HepG2 (cell line): ENCODE results near the gene VASN. TPM values are rescaled to one million over a fixed set of nuclear protein-coding genes. Genes with fewer than 3 reads are reported as not detected.

Source experiments
- AGO2 ChIP-seq: fragments of 200-400 bp; formaldehyde crosslinking; optimal IDR thresholded peaks from 2 replicates; pipeline ENCODE3; 2017; ENCODE audit warnings: mild to moderate bottlenecking, low read depth, low read length, moderate library complexity
- ATF7-NPFF ChIP-seq: sonication (generic); formaldehyde crosslinking; IDR thresholded peaks from 2 replicates; pipeline ENCODE4 v1.8.1; 2023; ENCODE audit warnings: mild to moderate bottlenecking, low read depth, missing genetic modification reagents, moderate library complexity
- FOXK2 ChIP-seq: fragments of 450-650 bp; IDR thresholded peaks from 2 replicates; pipeline ENCODE4 v1.6.1; 2016
- HOXA3 ChIP-seq: sonication (generic); formaldehyde crosslinking; IDR thresholded peaks from 2 replicates; pipeline ENCODE4 v1.5.0; 2020; ENCODE audit warnings: missing genetic modification reagents
- JARID2 ChIP-seq: sonication (generic); formaldehyde crosslinking; IDR thresholded peaks from 2 replicates; pipeline ENCODE4 v1.8.1; 2023; ENCODE audit warnings: missing genetic modification reagents, inconsistent platforms; ENCODE audit not compliant: insufficient replicate concordance
- NFKB2 ChIP-seq: sonication (generic); formaldehyde crosslinking; IDR thresholded peaks from 2 replicates; pipeline ENCODE4 v1.4.0; 2020; ENCODE audit warnings: missing genetic modification reagents, borderline replicate concordance
- NR2F6 ChIP-seq, 2 experiments: IDR thresholded peaks; 2 replicates each; pipeline ENCODE4 v1.6.1; 2016; ENCODE audit warnings: antibody characterized with exemption in 1 of 2, mild to moderate bottlenecking in 1 of 2
- POGZ ChIP-seq: sonication (generic); formaldehyde crosslinking; IDR thresholded peaks from 2 replicates; pipeline ENCODE4 v1.4.0; 2020; ENCODE audit warnings: mild to moderate bottlenecking, missing genetic modification reagents
- SIN3A ChIP-seq: IDR thresholded peaks from 2 replicates; pipeline ENCODE4 v1.6.1; 2011; ENCODE audit warnings: low read depth, mild to moderate bottlenecking, control low read depth, low read length, borderline replicate concordance
- SKI ChIP-seq: fragments of 450-650 bp; IDR thresholded peaks from one replicate; pipeline ENCODE4 v1.6.1; 2018; ENCODE audit warnings: mild to moderate bottlenecking; ENCODE audit not compliant: partially characterized antibody
- SRSF4 ChIP-seq: fragments of 200-400 bp; formaldehyde crosslinking; IDR thresholded peaks from one replicate; pipeline ENCODE4 v1.6.1; 2018; ENCODE audit warnings: mild to moderate bottlenecking, low read depth, low read length, moderate library complexity; ENCODE audit not compliant: poor library complexity, severe bottlenecking
- ZNF776 ChIP-seq: sonication (generic); formaldehyde crosslinking; IDR thresholded peaks from 2 replicates; pipeline ENCODE4 v1.4.0; 2020; ENCODE audit warnings: mild to moderate bottlenecking, missing genetic modification reagents
- ZSCAN29 ChIP-seq: sonication (generic); formaldehyde crosslinking; conservative IDR thresholded peaks from 2 replicates; pipeline ENCODE4 v1.4.0; 2020; ENCODE audit warnings: mild to moderate bottlenecking, missing genetic modification reagents
- polyA plus RNA-seq, 8 experiments: library from polyadenylated mRNA; depleted of rRNA in 3 of 8; stranded (reverse) in 7 of 8; unstranded in 1 of 8; fragments of >200 nt; fragmentation: Illumina TruSeq in 4 of 8; extraction: Trizol in 4 of 8; gene quantifications; 2 replicates each; pipeline versions ENCODE4 v1.2.1 to v1.2.3, GENCODE V29; 2011 to 2016; ENCODE audit warnings: low read depth in 4 of 8, missing spikeins in 1 of 8, mixed read lengths in 1 of 8; ENCODE audit not compliant: insufficient read depth in 1 of 8
- total RNA-seq, 5 experiments: library from RNA; depleted of rRNA; stranded (reverse); fragments of >200 nt; fragmentation: Illumina TruSeq; extraction: Trizol; gene quantifications; 2 replicates each; pipeline ENCODE4 v1.2.3, GENCODE V29; 2016; ENCODE audit warnings: low read depth in 1 of 5
- TF ChIP-seq, protein P1 (sequence below): sonication (generic); formaldehyde crosslinking; IDR thresholded peaks from 2 replicates; pipeline ENCODE4 v1.4.0; 2020; ENCODE audit warnings: missing genetic modification reagents
- TF ChIP-seq, protein P2 (sequence below): sonication (generic); formaldehyde crosslinking; IDR thresholded peaks from 2 replicates; pipeline ENCODE4 v1.8.1; 2023; ENCODE audit warnings: mild to moderate bottlenecking, inconsistent platforms, moderate library complexity, missing genetic modification reagents, borderline replicate concordance
- TF ChIP-seq, protein P3 (sequence below): sonication (generic); formaldehyde crosslinking; conservative IDR thresholded peaks from 2 replicates; pipeline ENCODE4 v1.4.0; 2020; ENCODE audit warnings: missing genetic modification reagents
- TF ChIP-seq, protein P4 (sequence below): sonication (generic); formaldehyde crosslinking; IDR thresholded peaks from 2 replicates; pipeline ENCODE4 v1.5.0; 2020; ENCODE audit warnings: mild to moderate bottlenecking, missing genetic modification reagents

Gene VASN
- total and polyA plus RNA-seq, 2 of the 13 experiments (the other 11 are each of a cell fraction or from before 2014, with no cell fraction given): 8.4 to 18.2 TPM

DNA sequence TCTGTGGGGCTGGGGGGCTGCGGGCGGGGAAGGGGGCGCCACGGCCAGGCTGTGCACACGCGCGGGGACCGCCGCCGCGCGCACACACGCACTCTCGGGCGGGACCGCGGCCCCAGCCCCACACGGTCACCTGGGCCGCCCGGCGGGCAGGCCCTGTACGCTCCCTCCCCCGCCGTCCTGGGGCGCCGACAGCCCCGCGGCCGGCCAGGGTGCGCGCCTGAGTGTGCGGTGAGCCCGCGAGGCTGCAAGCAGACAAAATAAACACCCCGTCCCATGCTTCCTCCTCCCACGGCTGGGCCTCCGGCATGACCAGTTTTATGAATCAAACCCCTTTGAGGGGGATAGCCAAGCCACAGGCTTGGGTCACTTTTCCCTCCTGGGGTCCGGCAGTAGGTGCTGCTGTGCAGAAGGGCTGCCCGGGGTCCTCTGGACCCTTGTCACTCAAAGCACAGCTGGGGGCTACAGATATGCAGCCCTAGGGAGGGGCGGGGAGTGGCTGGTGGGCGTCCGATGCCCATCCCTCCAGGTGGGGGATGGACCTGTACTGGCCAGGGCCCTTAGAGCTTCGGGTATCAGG lies 441 bp downstream of the VASN start (continued):
- TF ChIP-seq SRSF4 (no peak), HOXA3 (peak; percentile 1; the same call in 1 of the 2 replicates), ZNF776 (CRISPR knock-in tag) (peak; percentile 19; the same call in 1 of the 2 replicates), SIN3A (0 out of 2 replicates have a peak, but pooled peaks have one; percentile 0), SKI (peak; percentile 10), FOXK2 (no peak), JARID2 (CRISPR knock-in tag) (no peak), AGO2 (peak; percentile 68), POGZ (CRISPR knock-in tag) (0 out of 2 replicates have a peak, but pooled peaks have one; percentile 6), NR2F6 (IDR thresholded peaks at IDR 0.05) (no peak), NR2F6 (CRISPR knock-in tag; IDR thresholded peaks at IDR 0.05) (no peak), ATF7-NPFF (CRISPR knock-in tag) (0 out of 2 replicates have a peak, but pooled peaks have one; percentile 0), ZSCAN29 (no peak), NFKB2 (peak; percentile 8; the same call in 1 of the 2 replicates)
- TF ChIP-seq, protein P1, sequence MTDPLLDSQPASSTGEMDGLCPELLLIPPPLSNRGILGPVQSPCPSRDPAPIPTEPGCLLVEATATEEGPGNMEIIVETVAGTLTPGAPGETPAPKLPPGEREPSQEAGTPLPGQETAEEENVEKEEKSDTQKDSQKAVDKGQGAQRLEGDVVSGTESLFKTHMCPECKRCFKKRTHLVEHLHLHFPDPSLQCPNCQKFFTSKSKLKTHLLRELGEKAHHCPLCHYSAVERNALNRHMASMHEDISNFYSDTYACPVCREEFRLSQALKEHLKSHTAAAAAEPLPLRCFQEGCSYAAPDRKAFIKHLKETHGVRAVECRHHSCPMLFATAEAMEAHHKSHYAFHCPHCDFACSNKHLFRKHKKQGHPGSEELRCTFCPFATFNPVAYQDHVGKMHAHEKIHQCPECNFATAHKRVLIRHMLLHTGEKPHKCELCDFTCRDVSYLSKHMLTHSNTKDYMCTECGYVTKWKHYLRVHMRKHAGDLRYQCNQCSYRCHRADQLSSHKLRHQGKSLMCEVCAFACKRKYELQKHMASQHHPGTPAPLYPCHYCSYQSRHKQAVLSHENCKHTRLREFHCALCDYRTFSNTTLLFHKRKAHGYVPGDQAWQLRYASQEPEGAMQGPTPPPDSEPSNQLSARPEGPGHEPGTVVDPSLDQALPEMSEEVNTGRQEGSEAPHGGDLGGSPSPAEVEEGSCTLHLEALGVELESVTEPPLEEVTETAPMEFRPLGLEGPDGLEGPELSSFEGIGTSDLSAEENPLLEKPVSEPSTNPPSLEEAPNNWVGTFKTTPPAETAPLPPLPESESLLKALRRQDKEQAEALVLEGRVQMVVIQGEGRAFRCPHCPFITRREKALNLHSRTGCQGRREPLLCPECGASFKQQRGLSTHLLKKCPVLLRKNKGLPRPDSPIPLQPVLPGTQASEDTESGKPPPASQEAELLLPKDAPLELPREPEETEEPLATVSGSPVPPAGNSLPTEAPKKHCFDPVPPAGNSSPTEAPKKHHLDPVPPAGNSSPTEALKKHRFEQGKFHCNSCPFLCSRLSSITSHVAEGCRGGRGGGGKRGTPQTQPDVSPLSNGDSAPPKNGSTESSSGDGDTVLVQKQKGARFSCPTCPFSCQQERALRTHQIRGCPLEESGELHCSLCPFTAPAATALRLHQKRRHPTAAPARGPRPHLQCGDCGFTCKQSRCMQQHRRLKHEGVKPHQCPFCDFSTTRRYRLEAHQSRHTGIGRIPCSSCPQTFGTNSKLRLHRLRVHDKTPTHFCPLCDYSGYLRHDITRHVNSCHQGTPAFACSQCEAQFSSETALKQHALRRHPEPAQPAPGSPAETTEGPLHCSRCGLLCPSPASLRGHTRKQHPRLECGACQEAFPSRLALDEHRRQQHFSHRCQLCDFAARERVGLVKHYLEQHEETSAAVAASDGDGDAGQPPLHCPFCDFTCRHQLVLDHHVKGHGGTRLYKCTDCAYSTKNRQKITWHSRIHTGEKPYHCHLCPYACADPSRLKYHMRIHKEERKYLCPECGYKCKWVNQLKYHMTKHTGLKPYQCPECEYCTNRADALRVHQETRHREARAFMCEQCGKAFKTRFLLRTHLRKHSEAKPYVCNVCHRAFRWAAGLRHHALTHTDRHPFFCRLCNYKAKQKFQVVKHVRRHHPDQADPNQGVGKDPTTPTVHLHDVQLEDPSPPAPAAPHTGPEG (CRISPR knock-in tag): peak; percentile 48; the same call in 1 of the 2 replicates
- TF ChIP-seq, protein P2, sequence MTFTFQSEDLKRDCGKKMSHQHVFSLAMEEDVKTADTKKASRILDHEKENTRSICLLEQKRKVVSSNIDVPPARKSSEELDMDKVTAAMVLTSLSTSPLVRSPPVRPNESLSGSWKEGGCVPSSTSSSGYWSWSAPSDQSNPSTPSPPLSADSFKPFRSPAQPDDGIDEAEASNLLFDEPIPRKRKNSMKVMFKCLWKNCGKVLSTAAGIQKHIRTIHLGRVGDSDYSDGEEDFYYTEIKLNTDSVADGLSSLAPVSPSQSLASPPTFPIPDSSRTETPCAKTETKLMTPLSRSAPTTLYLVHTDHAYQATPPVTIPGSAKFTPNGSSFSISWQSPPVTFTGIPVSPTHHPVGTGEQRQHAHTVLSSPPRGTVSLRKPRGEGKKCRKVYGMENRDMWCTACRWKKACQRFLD (CRISPR knock-in tag): 0 out of 2 replicates have a peak, but pooled peaks have one; percentile 7
- TF ChIP-seq, protein P3, sequence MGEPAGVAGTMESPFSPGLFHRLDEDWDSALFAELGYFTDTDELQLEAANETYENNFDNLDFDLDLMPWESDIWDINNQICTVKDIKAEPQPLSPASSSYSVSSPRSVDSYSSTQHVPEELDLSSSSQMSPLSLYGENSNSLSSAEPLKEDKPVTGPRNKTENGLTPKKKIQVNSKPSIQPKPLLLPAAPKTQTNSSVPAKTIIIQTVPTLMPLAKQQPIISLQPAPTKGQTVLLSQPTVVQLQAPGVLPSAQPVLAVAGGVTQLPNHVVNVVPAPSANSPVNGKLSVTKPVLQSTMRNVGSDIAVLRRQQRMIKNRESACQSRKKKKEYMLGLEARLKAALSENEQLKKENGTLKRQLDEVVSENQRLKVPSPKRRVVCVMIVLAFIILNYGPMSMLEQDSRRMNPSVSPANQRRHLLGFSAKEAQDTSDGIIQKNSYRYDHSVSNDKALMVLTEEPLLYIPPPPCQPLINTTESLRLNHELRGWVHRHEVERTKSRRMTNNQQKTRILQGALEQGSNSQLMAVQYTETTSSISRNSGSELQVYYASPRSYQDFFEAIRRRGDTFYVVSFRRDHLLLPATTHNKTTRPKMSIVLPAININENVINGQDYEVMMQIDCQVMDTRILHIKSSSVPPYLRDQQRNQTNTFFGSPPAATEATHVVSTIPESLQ: no peak
- TF ChIP-seq, protein P4, sequence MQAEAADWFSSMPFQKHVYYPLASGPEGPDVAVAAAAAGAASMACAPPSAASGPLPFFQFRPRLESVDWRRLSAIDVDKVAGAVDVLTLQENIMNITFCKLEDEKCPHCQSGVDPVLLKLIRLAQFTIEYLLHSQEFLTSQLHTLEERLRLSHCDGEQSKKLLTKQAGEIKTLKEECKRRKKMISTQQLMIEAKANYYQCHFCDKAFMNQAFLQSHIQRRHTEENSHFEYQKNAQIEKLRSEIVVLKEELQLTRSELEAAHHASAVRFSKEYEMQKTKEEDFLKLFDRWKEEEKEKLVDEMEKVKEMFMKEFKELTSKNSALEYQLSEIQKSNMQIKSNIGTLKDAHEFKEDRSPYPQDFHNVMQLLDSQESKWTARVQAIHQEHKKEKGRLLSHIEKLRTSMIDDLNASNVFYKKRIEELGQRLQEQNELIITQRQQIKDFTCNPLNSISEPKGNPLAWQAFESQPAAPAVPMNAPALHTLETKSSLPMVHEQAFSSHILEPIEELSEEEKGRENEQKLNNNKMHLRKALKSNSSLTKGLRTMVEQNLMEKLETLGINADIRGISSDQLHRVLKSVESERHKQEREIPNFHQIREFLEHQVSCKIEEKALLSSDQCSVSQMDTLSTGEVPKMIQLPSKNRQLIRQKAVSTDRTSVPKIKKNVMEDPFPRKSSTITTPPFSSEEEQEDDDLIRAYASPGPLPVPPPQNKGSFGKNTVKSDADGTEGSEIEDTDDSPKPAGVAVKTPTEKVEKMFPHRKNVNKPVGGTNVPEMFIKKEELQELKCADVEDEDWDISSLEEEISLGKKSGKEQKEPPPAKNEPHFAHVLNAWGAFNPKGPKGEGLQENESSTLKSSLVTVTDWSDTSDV (CRISPR knock-in tag): 0 out of 2 replicates have a peak, but pooled peaks have one; percentile 44
